CD4-positive, alpha-beta T cell (primary cell): ENCODE measurements around the gene AGPS. TPM values are rescaled to one million over a fixed set of nuclear protein-coding genes. Genes with fewer than 3 reads are reported as not detected.

ENCODE experiments used
- ATAC-seq: fragments of 200-7000 bp; cut with Tn5 transposase; one replicate; pipeline ENCODE4 v1.10.0; 2022; ENCODE audit warnings: mild to moderate bottlenecking; ENCODE audit not compliant: poor library complexity
- CTCF ChIA-PET: fragments of 350-600 bp; sonication (Branson Sonifier 250); formaldehyde crosslinking; loops from one replicate; lab custom pipeline; 2021; ENCODE audit warnings: antibody characterized with exemption, inconsistent platforms; lab: Charles Lee
- POLR2A ChIA-PET: fragments of 350-600 bp; sonication (Branson Sonifier 250); formaldehyde crosslinking; loops from one replicate; lab custom pipeline; 2021; ENCODE audit warnings: antibody characterized with exemption, inconsistent platforms; lab: Charles Lee
- DNase-seq, 14 experiments: peaks; one replicate each; pipeline ENCODE4 v3.0.0-alpha.2; 2013 to 2020; ENCODE audit warnings: mixed read lengths in 2 of 14
- H3K27ac ChIP-seq, 2 donors: one replicate each; pipeline versions ENCODE4 v1.5.1 to v1.7.0; 2013; ENCODE audit warnings: low read length in 2 of 2, low read depth in 1 of 2, mild to moderate bottlenecking in 1 of 2
- H3K27me3 ChIP-seq, 2 experiments: 1 replicate in 1 of 2; 2 replicates in 1 of 2; pipeline versions ENCODE4 v1.6.1 to v1.7.0; 2013; ENCODE audit warnings: low read length in 2 of 2, control low read depth in 1 of 2, mild to moderate bottlenecking in 1 of 2, moderate library complexity in 1 of 2; ENCODE audit not compliant: insufficient read depth in 2 of 2, control insufficient read depth in 1 of 2
- H3K36me3 ChIP-seq: one replicate; pipeline ENCODE4 v1.6.1; 2013; ENCODE audit warnings: low read length, control low read depth; ENCODE audit not compliant: insufficient read depth
- H3K4me1 ChIP-seq: one replicate; pipeline ENCODE4 v1.6.1; 2013; ENCODE audit warnings: low read length, control low read depth; ENCODE audit not compliant: insufficient read depth
- H3K4me3 ChIP-seq: one replicate; pipeline ENCODE4 v1.5.1; 2013; ENCODE audit warnings: mild to moderate bottlenecking, low read length, moderate library complexity
- H3K9me3 ChIP-seq, 2 experiments: 1 replicate in 1 of 2; 2 replicates in 1 of 2; pipeline versions ENCODE4 v1.6.1 to v1.7.0; 2013; ENCODE audit warnings: low read length in 2 of 2, mild to moderate bottlenecking in 2 of 2, control low read depth in 1 of 2, moderate library complexity in 1 of 2; ENCODE audit not compliant: control insufficient read depth in 1 of 2, insufficient read depth in 1 of 2
- H3K27ac Mint-ChIP-seq: one replicate; pipeline ENCODE4 v1.8.0; 2020; ENCODE audit warnings: mixed read lengths
- H3K27me3 Mint-ChIP-seq: one replicate; pipeline ENCODE4 v1.8.0; 2021; ENCODE audit warnings: mixed read lengths
- H3K36me3 Mint-ChIP-seq: one replicate; pipeline ENCODE4 v1.8.0; 2021; ENCODE audit warnings: low read depth, mixed read lengths
- H3K4me1 Mint-ChIP-seq: one replicate; pipeline ENCODE4 v1.8.0; 2021; ENCODE audit warnings: low read depth, mixed read lengths
- H3K4me3 Mint-ChIP-seq: one replicate; pipeline ENCODE4 v1.8.0; 2020; ENCODE audit warnings: mild to moderate bottlenecking, mixed read lengths
- H3K9me3 Mint-ChIP-seq: one replicate; pipeline ENCODE4 v1.8.0; 2020; ENCODE audit warnings: mixed read lengths
- intact Hi-C, 2 experiments: fragments of 100-400 bp; cut with DNase I in 1 of 2; cut with micrococcal nuclease in 1 of 2; formaldehyde crosslinking; loops; one replicate each; pipeline versions ENCODE4 v1.15.1 to v1.9.0; 2023 to 2025; cut with DNase I, micrococcal nuclease
- total RNA-seq, 174 experiments: library from RNA in 2 of 174; stranded (reverse) in 2 of 174; gene quantifications; one replicate each; pipeline ENCODE4 v1.2.3 and lab custom pipeline; 2021 to 2026
- TF ChIP-seq, protein P1 (sequence below): fragments of 200-600 bp; IDR thresholded peaks from one replicate; pipeline ENCODE4 v1.8.0; 2022; ENCODE audit warnings: antibody characterized with exemption, mild to moderate bottlenecking

Gene AGPS
- total RNA-seq, 2 experiments from 2014 or later, result 21.5 to 23.9 TPM

DNA sequence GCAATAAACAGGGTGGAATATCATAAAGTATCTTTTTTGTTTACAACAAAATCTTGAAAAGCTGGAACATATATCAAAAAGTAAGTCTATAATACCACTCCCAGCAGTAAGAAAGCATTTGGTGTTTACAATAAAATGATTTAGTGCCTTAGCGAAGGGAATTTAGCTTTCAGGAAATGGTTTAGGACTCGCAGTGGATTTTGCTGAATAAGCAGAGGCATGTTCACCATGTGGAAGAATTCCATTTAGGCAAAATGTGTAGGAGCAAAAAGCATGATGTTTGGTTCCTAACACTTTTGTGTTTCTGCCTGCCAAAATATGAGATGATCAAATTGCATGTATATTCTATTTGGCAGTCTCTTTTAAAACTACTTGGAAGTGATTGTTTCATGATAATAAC, 163.6 kb downstream of the AGPS start:
- intact Hi-C loops, result loop anchor here in 1 of 2 experiments (10.0 kb wide), 3 partner anchors 221 to 1551 kb away; partner anchors contain the start of gene LNPK
- no peak overlapping the region for H3K4me3 Mint-ChIP-seq
- ATAC-seq (no peak), DNase-seq (no peak)
- no peaks in the 10 kb centered on the region for H3K36me3 ChIP-seq
- peaks cover 13% of the 10 kb centered on the region for H3K36me3 Mint-ChIP-seq
- CTCF ChIA-PET, result no interaction called here
- POLR2A ChIA-PET, result no interaction called here
- TF ChIP-seq, protein P1, sequence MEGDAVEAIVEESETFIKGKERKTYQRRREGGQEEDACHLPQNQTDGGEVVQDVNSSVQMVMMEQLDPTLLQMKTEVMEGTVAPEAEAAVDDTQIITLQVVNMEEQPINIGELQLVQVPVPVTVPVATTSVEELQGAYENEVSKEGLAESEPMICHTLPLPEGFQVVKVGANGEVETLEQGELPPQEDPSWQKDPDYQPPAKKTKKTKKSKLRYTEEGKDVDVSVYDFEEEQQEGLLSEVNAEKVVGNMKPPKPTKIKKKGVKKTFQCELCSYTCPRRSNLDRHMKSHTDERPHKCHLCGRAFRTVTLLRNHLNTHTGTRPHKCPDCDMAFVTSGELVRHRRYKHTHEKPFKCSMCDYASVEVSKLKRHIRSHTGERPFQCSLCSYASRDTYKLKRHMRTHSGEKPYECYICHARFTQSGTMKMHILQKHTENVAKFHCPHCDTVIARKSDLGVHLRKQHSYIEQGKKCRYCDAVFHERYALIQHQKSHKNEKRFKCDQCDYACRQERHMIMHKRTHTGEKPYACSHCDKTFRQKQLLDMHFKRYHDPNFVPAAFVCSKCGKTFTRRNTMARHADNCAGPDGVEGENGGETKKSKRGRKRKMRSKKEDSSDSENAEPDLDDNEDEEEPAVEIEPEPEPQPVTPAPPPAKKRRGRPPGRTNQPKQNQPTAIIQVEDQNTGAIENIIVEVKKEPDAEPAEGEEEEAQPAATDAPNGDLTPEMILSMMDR, result no peak
- H3K27ac Mint-ChIP-seq, result no peak overlapping the region
- H3K27me3 ChIP-seq, result no peaks in the 10 kb centered on the region
- H3K27me3 Mint-ChIP-seq, result peaks cover 3% of the 10 kb centered on the region
- peaks cover 17% of the 10 kb centered on the region for H3K4me1 Mint-ChIP-seq
- H3K4me3 ChIP-seq, result no peak overlapping the region
- no peaks in the 10 kb centered on the region for H3K9me3 Mint-ChIP-seq
- H3K4me1 ChIP-seq, result peaks cover 13% of the 10 kb centered on the region
- H3K27ac ChIP-seq, result no peak overlapping the region
- no peaks in the 10 kb centered on the region for H3K9me3 ChIP-seq

DNA sequence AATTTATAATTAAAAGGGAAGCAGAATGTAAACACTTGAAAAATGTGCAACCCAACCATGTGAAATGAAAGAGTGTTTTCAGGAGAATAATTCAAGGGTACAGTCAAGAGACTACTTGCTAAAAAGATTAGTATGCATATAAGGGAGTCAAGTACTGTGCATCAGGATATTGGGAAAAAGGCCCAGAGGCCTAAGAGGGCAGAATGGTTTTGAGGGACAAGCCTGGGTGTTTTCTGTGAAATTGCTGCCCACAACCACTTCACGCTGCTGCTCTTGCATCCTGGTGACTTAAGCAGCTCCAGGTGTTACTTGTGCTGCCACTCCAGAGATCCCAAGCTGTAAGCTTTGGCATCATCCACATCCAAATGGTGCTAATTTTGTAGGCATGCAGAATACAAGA, 165.2 kb downstream of the AGPS start:
- no peaks in the 10 kb centered on the region for H3K27me3 ChIP-seq
- POLR2A ChIA-PET, result no interaction called here
- intact Hi-C loops, result loop anchor here in 1 of 2 experiments (10.0 kb wide), 3 partner anchors 223 to 1553 kb away; partner anchors contain the start of gene LNPK

DNA sequence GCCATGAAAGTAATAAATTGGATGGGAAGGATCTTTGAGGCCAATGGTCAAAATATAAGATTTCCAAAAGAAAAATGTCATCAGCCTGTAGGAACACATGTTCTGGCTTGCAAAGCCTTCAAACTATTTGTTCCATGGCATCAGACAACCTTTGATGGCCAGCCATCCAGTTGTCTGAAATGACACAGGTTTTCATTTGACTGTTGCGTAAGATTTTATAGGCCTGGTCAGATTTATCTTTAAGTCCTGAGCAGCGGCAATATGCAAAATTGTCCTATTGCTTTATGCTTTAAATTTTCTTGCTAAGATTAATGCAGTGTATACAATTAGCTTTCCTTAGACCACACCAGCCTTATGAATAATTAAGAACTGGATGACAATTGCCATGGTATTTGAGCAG, 167.1 kb downstream of the AGPS start:
- no peaks in the 10 kb centered on the region for H3K4me1 Mint-ChIP-seq
- ChIA-PET CTCF (no interaction called here), POLR2A (no interaction called here)
- Histone ChIP-seq H3K4me3 (no peak overlapping the region), H3K27me3 (no peaks in the 10 kb centered on the region), H3K27ac (no peak overlapping the region), H3K36me3 (no peaks in the 10 kb centered on the region), H3K4me1 (no peaks in the 10 kb centered on the region), H3K9me3 (no peaks in the 10 kb centered on the region)
- H3K9me3 Mint-ChIP-seq, result no peaks in the 10 kb centered on the region
- H3K36me3 Mint-ChIP-seq, result no peaks in the 10 kb centered on the region
- TF ChIP-seq, protein P1, result no peak
- ATAC-seq, result no peak
- no peak overlapping the region for H3K27ac Mint-ChIP-seq
- no peaks in the 10 kb centered on the region for H3K27me3 Mint-ChIP-seq
- intact Hi-C loops, result loop anchor here in 1 of 2 experiments (10.0 kb wide), 3 partner anchors 225 to 1555 kb away; partner anchors contain the start of gene LNPK
- no peak overlapping the region for H3K4me3 Mint-ChIP-seq
- no peak for DNase-seq

More for the DNA sequence above, 165.2 kb downstream of the AGPS start:
- no peak overlapping the region for H3K27ac Mint-ChIP-seq
- Histone ChIP-seq H3K27ac (no peak overlapping the region), H3K9me3 (no peaks in the 10 kb centered on the region), H3K4me1 (peaks cover 5% of the 10 kb centered on the region), H3K4me3 (no peak overlapping the region), H3K36me3 (no peaks in the 10 kb centered on the region)
- ATAC-seq (no peak), DNase-seq (no peak)
- CTCF ChIA-PET, result no interaction called here
- peaks cover 11% of the 10 kb centered on the region for H3K4me1 Mint-ChIP-seq
- no peak overlapping the region for H3K4me3 Mint-ChIP-seq
- no peaks in the 10 kb centered on the region for H3K9me3 Mint-ChIP-seq
- H3K36me3 Mint-ChIP-seq, result peaks cover 8% of the 10 kb centered on the region
- TF ChIP-seq, protein P1, result no peak
- H3K27me3 Mint-ChIP-seq, result no peaks in the 10 kb centered on the region
